Astrocyte of the hippocampus (primary cell): ENCODE data around the gene TBL1X.

Experiments used
- DNase-seq: peaks from one replicate; pipeline ENCODE4 v3.0.0; 2011; ENCODE audit warnings: low read depth, low spot score

Gene TBL1X

GRCh38 chrX:9586992-9587392 lies 122.1 kb downstream of the TBL1X start:
- no peak for DNase-seq

GRCh38 chrX:9587642-9588041 lies 122.8 kb downstream of the TBL1X start:
- DNase-seq: no peak

GRCh38 chrX:9591496-9591895 lies 126.6 kb downstream of the TBL1X start:
- no peak for DNase-seq

- no peak for DNase-seq
Measured at GRCh38 chrX:9593756-9594155, 128.9 kb downstream of the TBL1X start.

- DNase-seq: peak; percentile 86
Measured at GRCh38 chrX:9595174-9595573, 130.3 kb downstream of the TBL1X start.

GRCh38 chrX:9596837-9597236 lies 132.0 kb downstream of the TBL1X start:
- no peak for DNase-seq

GRCh38 chrX:9597361-9598035 lies 132.6 kb downstream of the TBL1X start:
- no peak for DNase-seq

- DNase-seq: peak; percentile 18
Measured at GRCh38 chrX:9598344-9598743, 133.5 kb downstream of the TBL1X start.

GRCh38 chrX:9604111-9604907 lies 139.5 kb downstream of the TBL1X start:
- no peak for DNase-seq

GRCh38 chrX:9604908-9605306 lies 140.0 kb downstream of the TBL1X start:
- DNase-seq: no peak

- DNase-seq: no peak
Measured at GRCh38 chrX:9605484-9605883, 140.6 kb downstream of the TBL1X start.

GRCh38 chrX:9606971-9607370 lies 142.1 kb downstream of the TBL1X start:
- no peak for DNase-seq

GRCh38 chrX:9609499-9609898 lies 144.6 kb downstream of the TBL1X start:
- no peak for DNase-seq

- no peak for DNase-seq
Measured at GRCh38 chrX:9609987-9610386, 145.1 kb downstream of the TBL1X start.

- DNase-seq: peak; percentile 28
Measured at GRCh38 chrX:9610771-9611392, 146.0 kb downstream of the TBL1X start.

- no peak for DNase-seq
Measured at GRCh38 chrX:9611436-9612145, 146.7 kb downstream of the TBL1X start.

- DNase-seq: no peak
Measured at GRCh38 chrX:9612146-9612505, 147.3 kb downstream of the TBL1X start.

- peak; percentile 55 for DNase-seq
Measured at GRCh38 chrX:9614016-9614415, 149.2 kb downstream of the TBL1X start.

- DNase-seq: no peak
Measured at GRCh38 chrX:9619133-9619532, 154.3 kb downstream of the TBL1X start.

GRCh38 chrX:9619581-9619980 lies 154.7 kb downstream of the TBL1X start:
- no peak for DNase-seq

GRCh38 chrX:9622128-9622527 lies 157.3 kb downstream of the TBL1X start:
- DNase-seq: no peak

GRCh38 chrX:9626379-9626778 lies 161.5 kb downstream of the TBL1X start:
- DNase-seq: peak; percentile 53
